Activated CD4-positive, CD25-positive, alpha-beta regulatory T cell treated with anti-CD3 and anti-CD28 coated beads, Interleukin-2, amount 50 U/mL, for 72 hours (primary cell): Measurements from ENCODE around the gene CEP135.
A peak's percentile ranks its signal among the peaks of the same experiment; 100 is the strongest.
"Not testable (repeated sequence)": the region's sequence is repeated elsewhere in the genome, so short reads cannot be mapped to it uniquely, and the experiment has no call there.

ENCODE experiments used
- DNase-seq: peaks from one replicate; pipeline ENCODE4 v3.0.0; 2021

CEP135 gene

DNA sequence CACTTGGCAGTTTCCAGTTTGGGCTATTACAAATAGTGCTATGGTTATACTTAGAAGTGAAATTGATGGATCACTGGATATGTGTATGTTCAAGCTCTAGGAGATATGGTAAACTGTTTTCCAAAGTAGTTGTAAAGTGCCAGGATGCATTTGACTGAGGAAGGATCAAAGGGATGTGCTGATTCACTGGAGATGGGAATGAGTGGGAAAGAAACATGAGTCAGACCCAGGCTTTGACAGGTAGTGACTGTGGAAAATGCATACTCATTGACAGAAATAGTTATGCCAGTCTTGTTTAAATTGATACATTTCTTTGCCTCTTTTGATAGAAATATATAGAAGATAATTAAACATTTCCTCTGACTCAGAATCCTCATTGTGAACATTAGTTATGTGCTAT lies 77.9 kb downstream of the CEP135 start:
- DNase-seq: no peak

DNA sequence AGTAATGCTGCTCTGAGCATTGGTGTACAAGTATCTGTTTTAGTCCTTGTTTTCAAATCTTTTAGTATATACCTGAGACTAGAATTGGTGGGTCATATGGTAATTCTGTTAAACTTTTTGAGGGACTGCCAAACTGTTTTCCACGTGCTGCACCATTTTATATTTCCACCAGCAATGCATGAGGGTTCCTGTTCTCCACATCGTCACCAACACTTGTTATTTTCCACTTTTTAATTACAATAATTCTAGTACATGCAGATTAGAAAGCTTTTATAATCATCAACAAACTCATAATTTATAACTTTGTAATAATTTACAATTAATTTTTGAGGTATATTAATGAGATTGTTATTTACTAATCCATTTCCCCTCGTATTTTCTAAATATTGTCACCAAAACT lies 79.4 kb downstream of the CEP135 start:
- no peak for DNase-seq

DNA sequence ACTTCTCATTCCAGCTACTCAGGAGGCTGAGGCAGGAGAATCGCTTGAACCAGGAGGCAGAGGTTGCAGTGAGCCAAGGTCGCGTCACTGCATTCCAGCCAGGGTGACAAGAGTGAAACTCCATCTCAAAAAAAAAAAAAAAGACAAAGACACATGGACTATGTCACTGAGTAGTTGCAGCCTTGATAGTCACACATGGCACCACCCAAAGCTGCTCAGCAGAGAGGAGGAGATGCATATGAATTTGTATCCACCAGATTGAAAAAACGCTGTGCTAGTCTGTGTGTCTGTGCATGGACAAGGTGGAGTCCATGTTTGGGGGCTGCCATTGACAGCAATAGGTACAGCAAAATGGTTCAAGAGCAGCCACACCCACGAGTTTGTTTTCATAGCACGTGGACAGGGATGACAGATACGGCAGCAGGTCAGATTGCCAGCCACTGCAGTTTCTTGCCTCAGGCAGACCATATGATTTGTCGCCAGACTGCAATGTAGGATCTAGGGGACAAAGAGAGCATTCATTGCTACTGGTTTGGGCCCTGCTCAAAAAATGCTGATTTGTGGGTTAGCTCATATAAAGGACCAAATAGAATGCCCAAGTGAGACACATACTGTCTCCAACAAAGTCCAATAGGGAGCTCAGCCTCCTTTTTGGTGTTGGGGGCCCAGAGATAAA lies 89.9 kb downstream of the CEP135 start:
- no peak for DNase-seq

DNA sequence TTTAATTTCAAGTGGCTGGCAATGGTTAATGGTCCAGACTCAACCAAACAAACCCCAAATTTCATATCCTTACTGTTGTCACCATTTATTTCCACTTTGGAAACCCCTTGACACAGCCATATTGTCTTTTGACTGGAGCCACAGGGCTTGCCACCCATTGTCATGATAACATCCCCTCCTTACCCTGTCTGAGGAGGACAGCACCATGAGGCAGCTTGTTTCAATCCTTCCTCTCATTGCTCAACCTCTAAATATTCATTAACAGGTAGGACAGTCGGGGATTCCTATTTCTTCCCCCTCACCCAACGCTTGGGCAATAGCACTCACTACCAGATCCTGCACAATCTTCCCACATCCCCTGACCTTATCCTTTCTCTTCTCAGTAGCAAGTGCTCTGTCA lies 92.1 kb downstream of the CEP135 start:
- no peak for DNase-seq

DNA sequence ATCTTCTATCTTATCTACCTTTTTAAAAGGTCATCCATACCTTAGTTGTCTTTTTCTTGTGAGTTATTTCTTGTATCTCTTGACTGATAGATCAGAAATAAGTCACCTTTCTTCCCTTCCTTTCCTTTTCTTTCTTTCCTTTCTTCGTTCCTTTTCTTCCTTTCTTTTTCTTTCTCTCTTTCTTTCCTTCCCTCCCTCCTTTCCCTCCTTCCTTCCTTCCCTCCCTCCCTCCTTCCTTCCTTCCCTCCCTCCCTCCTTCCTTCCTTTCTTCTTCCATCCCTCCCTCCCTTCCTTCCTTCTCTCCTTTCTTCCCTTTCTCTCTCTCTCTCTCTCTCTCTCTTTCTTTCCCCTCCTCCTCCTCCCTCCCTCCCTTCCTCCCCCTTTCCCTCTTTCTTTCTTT lies 93.5 kb downstream of the CEP135 start:
- DNase-seq: no peak

DNA sequence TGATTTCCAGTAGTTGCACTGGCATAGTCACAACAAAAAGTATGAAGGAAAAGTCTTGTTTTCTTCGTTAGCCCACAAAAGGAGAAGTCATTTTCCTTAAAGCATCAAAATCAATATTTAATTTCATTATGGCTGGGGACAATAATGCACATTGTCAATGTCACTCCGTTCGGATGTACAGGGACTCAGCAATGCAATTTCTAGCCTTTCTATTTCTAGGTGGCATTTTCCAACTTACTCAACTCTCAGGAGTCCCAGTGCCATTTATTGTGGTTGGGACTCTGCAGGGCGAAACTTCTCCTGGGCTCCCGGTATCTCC lies 99.6 kb downstream of the CEP135 start:
- DNase-seq: no peak

DNA sequence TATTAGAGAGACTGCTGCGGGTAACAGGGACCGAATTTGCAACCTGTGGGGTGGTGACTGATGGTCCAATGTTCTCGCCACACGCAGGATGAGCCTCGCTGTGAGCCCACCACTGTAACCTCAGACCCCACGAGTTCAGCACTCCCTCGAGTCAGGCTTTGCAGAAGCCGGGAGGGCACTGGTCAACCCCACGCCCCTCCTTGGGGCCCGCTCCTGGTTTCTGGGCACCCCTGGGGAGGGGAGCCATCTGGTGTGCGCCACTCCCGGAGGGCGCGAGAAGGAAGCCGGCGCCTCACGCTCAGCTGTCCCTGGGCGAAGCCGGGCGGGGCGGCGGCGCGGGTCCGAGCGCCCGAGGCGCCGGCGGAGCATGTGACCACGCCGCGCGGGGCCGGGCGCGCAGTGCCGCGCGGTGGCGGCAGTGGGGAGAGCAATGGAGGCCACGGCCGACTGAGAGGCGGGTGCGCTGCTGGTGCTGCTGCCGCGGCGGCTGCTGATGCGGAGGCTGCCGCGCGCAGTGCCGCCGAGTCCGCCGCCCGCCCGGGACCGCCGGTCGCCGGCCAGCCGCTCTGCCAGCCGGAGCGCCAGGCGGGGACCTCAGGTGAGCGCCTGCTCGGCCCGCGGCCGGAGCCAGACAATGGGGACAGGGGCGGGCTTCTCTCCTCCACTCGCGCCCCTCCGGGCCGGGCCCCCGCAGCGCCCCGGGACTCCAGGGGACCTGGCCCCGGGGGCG lies 100.1 kb downstream of the CEP135 start:
- peak; percentile 43 for DNase-seq

DNA sequence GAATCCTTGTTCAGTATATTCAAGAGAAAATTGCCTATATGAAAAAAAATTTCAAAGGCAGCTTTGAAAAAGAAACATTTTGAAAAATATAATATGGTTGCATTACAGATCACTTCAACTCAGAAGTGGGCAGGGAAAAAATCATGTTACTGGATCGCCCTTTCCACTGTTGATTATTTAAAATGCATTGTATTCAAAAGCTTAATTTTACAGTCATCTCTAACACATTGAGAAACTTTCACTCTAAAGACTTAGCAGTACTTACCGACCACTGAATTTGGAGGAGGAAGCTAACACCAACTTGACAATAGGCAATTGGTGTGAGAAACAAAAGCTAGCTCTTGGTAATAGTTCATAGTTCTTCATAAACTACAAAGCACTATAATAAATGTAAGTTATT lies 101.9 kb downstream of the CEP135 start:
- no peak for DNase-seq

DNA sequence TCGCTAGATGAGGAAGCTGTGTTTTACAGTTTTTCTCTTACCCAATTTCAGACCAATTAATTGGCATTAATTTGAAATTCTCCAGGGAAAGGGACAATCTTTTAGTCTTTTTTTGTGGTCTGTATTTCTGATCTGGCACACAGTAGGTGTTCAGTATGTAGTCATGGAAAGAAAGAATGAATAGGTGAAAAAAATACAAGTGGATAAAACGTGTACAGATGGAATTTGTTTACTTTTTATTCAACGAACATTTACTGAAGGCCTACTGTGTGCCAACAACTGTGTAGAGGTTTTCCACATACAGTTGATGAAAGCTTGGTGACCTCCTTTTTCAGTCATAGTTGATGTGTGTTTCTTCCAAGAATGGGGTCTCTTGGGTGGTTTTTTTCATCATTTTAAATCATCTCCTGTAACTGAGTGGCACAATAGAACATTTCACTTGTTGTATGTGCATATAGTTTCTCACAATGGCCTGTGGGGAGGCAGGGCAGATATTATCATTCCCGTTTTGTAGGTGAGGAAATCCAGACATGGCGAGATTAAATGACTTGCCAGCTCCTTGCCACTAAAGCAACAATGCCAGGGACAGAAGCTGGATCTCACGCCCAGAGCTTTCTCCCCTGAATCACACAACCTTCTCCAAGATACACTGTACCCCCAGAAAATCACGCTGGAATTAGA lies 102.4 kb downstream of the CEP135 start:
- no peak for DNase-seq

DNA sequence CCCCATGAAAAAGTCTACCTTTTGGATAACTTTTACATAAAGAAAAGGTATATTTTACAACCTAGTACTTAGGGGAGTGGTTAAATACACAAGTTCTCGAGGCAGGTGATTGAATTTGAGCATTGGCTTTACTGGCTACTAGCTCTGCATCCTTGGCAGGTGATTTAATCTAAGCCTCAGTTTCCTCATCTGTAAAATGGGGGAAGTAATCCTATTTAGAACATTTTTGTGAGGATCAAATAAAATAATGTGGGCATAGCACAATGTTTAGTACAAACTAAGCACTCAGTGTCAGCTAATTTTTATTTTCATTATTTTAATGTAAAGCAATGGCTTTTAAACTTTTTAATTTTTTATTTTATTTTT lies 102.9 kb downstream of the CEP135 start:
- no peak for DNase-seq

DNA sequence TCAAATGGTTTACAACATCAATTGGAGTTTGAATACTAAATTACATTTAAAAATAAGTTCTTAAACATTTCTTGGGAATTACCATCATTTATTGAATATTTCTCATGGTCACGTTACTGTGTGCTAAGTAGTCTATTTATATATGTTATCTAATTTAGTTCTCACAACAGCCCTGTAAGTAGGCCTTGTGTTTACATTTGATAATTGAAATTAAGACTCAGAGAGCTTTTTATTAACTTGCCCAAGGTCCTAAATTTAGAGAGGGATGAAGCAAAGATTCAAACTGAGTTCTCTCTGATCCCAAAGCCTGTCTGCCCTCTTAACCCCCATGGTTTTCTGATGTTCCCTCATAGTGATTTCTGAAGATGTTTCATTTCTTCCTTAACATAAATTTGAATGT lies 103.7 kb downstream of the CEP135 start:
- DNase-seq: no peak

DNA sequence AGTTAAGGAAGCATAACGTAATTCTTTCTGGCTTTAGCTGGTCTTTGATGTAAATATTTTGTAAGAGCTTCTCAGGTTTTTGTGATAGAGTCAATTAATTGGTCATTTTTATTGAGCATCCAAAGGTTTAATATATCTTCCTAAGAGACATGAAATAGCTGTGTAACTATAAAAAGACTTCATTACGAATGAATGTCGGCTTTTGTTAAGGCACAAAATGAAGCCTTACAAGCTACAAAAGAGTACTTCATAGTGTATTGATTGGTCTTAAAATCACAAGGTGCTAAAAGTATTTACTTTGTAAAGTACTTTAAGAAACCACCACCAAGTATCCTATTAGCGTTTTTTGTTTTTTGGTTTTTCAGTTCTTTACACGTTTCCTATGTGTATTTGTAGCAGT lies 104.2 kb downstream of the CEP135 start:
- DNase-seq: no peak

DNA sequence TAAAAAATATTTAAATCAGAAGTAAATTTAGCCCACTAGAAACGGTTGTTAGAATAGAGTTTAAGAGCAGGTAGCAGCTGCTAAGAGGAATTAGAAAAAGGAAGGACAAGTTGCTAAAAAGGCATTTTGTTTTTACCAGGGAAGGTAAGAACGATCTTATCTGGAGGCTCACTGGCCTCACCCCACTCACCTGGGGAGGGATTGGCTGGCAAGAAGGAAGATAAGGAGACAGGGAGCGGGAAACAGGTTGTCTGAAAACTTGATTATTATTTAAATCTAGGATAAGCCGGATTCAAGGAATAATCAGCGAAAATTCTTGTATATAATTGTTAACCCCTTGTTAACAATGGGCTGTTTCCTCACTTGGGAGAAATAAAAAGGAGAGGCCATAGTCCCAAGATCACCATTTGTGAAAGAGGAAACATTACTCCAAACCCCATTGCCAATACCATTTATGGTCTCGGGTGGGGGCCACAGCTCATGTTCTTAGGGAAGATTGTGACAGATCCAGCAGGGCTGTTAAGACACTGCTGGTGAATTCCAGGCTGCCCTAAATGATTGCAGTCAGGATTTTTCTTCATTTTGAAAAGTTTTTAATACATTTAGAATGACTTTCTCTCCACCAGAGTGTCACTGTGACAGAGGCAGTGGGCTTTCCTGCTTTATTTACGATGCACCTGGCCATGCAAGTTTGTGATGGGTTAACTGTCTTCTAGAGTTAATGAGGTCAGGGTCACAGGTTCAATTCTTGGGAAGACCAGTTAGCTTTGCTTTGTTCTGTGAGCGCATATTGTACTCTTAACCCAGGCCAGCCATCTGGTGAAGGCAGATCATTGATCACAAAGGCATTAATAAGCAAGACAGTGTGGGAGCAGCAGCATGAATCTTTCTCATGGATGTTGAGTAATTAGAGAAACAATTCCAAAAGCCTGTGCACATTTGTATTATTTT lies 106.6 kb downstream of the CEP135 start:
- DNase-seq: no peak

DNA sequence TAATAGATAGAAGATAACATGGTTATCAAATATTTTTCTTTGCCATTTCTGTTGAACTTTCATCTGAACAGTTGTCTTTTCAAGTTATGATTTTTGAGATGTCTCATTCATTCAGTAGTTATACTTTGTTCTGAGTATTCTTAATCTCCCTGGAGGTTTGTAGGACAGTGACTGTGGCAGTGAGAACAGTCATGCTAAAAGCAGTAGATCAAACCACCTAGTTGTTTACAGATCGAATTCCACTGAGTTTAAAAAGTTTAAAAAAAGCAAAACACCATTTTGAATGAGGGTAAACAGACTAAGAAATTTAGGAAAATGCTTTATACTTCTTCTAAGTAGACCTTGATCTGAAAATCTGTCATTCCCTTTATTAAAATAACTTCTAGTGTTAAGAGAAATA lies 107.2 kb downstream of the CEP135 start:
- no peak for DNase-seq

DNA sequence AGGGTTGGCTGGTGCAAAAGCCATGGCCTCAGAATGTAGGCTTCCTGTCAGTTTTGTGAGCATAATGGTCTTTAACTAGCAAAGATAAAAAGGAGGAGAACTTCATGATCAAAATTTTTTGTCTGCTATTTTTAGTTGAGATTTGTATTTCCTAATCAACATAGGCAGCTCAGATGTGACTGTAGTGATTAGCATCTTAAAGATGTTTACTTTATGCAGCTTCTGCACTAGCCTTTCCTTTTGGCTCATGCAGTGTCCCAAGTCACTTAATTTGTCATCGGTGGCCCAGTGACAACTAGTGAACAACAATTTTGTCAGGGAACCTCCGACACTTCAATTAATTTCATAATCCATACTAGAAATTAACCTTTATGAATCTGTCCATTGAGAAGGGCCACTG lies 109.8 kb downstream of the CEP135 start:
- DNase-seq: no peak

DNA sequence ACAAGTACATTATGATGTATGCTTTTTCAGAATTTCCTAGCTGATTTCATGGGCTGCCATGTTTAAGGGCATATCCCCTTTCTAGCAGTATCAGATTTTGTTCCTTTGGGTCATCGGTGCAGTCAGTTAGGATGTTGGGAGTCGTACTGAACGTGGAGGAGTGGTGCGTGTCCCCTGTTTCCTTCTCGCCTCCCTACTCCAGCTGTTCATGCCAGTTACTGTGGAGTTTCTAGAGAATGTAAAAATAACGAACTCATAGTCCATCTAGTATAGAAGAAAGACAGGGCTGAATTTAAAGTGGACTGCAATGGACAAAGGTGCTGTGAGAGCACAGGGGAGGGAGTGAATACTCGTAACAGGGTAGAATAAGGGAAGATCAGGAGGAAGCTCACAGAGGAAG lies 111.3 kb downstream of the CEP135 start:
- no peak for DNase-seq

DNA sequence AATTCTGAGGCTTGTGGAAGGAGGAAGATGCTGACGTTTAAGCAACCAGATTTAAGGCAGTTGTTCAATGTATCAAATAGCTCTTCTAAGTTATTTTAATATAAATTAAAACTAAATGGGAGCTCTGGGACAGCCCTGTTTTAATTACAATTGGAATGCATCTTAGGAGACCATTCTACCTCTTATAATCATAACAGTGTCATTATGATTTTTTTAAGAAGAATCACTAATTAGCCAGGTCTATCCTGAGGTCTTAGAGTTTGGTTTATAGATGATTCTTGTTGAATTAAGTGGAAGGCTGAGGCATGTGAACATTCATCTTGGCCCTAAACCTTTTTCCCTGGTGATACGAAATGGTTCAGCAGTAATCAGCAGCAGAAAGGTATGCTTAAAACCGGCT lies 113.4 kb downstream of the CEP135 start:
- DNase-seq: no peak

DNA sequence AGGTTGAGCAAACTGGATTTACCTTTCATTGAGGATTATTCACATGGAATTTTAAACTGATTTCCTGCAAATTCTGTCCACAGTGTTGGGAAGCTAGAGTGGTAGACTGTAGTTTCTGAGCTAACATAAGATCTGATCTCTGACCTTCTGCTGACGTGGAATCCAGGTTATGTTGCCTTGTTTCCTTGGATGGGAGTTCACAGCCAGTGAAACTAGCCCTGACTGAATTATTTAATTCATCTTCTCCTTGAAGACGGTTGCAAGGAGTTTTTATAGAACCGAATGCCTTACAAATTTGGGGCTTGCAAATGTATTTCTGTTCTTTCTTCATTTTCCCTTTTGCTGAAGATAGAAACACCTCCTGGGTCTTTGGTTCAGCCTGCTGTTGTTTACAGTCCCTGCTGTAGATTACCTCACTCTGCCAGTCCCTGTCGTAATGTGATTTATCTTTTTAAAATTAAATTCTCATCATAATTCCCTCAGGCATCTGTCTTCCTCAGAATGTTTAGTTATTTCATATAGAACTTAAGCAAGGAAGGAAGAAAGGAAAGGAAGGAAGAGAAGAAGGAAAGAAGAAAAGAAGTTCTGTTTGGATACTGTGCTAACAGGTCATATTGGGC lies 113.9 kb downstream of the CEP135 start:
- no peak for DNase-seq

DNA sequence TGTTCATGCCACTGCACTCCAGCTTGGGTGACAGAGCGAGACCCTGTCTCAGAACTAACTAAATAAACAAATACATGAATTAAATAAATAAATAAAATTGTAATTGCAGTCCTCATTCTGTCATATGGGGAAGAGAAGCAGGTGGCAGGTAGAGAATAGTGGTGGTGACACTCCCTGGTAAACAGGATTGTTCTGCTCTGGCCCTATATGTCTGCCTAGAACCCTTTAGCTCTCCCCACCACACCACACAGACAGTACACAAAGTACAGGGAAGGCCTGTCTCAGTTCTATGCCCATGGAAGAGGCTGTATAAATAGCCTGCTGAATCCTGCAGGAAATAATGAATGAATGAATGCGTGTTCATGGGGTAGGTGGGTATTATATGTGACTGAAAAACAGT lies 117.7 kb downstream of the CEP135 start:
- no peak for DNase-seq

DNA sequence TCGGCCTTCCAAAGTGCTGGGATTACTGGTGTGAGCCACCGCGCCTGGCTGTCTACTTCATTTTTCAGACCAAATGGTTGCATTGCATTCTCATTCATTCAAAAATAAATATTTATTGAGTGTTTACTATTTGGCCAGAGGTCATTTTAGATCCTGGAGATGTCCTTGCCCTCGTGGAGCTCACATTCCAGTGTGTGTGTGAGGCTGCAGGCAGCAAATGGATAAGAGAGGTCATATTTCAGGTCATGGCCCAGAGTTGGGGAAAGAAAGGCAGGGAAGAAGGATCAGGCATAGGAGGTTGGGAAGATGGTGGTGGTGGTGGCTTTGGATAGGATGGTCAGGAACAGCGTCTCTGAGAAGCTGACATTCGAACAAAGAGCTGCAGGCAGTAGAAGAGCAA lies 119.1 kb downstream of the CEP135 start:
- DNase-seq: no peak

DNA sequence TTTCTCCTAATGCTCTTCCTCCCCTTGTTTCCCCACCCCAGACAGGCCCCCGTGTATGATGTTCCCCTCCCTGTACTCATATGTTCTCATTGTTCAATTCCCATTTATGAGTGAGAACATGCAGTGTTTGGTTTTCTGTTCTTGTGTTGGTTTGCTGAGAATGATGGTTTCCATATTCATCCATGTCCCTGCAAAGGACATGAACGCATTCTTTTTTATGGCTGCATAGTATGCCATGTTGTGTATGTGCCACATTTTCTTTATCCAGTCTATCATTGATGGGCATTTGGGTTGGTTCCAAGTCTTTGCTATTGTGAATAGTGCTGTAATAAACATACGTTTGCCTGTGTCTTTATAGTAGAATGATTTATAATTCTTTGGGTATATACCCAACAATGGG lies 124.0 kb downstream of the CEP135 start:
- DNase-seq: not testable (repeated sequence)

DNA sequence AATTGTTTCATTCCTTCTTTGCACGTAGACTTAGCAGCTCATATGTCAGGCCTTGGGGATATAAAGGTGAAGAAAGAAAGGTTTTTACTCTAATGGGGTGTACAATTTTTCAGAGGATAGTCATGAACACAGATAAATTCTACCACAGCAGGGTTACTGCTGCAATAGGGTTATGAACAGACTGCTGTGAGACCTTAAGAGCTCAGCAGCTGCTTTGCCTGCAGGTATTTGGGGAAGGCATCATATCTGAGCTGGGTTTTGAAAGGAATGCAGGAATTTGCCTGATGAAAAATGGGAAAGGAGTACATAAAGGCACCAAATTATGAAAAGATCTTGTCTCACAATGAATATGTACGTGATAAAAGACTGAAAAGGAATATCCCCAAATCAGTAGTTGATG lies 128.9 kb downstream of the CEP135 start:
- no peak for DNase-seq

DNA sequence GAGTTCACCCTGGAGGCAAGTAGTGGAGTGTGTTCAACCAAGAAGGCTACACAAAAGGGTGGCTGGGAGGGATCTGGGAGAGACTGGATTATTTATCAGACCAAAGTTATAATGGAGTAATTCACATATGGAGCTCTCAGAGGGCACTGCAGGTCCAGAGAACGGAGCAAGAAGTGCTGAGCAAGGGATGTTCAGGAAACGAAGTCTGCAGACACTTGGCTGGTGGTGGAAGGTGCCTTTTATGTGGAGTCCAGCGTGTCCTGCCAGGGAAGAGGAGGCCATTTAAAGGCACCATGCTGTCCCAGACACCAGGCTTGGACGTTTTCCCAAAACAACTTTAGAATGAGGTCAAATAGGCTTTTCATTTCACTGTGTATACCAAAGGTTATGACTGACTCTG lies 130.1 kb downstream of the CEP135 start:
- DNase-seq: no peak
